ENCODE results near the gene PIGX.
"Not testable (repeated sequence)": the region's sequence is repeated elsewhere in the genome, so short reads cannot be mapped to it uniquely, and the experiment has no call there.

Gene PIGX

DNA sequence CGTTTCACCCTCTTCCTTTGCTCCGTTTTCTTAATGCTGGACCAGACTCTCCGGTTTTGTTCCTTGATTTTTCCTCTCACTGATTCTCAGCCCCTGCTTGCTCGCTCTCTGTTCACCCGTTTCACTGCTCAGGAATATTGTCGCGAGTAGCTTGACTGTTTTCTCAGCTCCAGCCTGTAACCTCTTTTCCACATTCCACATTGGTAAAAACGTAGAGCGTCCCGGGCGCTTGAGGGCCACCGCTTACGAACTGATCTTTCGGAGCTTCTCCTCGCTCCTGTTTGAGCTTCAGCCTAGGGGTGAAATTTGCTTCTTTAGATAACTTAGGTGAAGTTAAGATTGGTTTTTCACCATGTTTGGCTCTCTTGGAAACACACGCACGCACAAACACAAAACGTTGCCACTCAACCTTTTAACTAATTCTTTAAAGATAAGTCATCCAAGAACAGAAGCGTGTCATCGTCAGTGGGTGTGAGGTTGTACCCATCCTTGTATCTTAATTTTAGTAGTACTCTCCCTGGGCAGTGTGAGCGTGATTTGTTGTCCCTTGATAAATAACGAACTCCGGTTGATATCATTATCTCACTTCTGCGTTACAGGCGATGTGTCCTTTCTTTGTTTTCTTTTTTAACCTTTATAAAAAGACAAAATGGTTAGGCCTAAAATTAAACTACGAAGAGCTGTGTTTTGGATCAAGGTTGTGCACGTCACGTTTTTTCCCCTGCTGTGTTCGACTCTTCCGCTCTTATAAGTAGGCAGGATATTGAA is 28.5 kb downstream of the PIGX start:
- Histone ChIP-seq H3K27me3 (replicated peaks) (no peaks in the 10 kb centered on the region), H3K36me3 (replicated peaks) (peaks cover 3% of the 10 kb centered on the region), H3K27ac (peak overlapping the region; percentile 93), H3K4me3 (ENCODE audit: low read depth, low read length) (peak overlapping the region; percentile 71)
- TF ChIP-seq, protein P1, sequence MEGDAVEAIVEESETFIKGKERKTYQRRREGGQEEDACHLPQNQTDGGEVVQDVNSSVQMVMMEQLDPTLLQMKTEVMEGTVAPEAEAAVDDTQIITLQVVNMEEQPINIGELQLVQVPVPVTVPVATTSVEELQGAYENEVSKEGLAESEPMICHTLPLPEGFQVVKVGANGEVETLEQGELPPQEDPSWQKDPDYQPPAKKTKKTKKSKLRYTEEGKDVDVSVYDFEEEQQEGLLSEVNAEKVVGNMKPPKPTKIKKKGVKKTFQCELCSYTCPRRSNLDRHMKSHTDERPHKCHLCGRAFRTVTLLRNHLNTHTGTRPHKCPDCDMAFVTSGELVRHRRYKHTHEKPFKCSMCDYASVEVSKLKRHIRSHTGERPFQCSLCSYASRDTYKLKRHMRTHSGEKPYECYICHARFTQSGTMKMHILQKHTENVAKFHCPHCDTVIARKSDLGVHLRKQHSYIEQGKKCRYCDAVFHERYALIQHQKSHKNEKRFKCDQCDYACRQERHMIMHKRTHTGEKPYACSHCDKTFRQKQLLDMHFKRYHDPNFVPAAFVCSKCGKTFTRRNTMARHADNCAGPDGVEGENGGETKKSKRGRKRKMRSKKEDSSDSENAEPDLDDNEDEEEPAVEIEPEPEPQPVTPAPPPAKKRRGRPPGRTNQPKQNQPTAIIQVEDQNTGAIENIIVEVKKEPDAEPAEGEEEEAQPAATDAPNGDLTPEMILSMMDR (IDR thresholded peaks at IDR 0.05; ENCODE audit: low read depth, low read length, missing control alignments), result no peak
- peak; percentile 42 for DNase-seq
- in situ Hi-C loops (cut with HindIII; ENCODE audit: low pct_ligation_motif_present, low sequenced_read_pairs), result no loop called here

DNA sequence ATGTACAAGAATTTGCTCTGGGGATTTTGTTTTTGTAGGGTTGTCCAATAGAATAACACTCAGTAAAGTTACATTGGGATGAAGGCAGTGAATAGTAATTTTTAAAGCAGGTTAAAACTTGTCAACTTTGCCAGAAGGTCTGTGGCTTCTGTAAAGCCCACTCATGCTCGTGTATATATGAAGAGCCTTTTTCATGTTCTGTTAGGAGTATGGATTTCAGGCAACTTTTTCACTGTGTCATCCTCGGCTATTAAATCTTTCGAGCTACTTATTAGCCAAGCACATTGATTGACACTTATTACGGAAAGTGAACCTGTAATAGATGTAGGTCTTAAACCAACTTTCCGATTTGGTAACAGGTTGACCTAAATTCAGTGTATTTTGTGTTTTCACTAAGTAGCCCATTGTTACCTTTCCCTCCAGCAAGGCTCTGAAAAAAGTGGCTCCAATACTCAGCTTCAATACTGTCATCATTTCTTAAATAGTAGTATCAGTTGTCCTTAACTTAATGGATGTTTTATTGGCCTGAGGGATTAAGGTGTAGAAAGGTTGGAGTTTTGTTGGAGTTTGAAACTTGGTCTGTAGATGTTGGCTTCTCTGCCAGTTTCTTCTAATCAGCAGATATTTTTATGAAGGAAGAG is 29.2 kb downstream of the PIGX start:
- TF ChIP-seq, protein P1 (IDR thresholded peaks at IDR 0.05; ENCODE audit: low read depth, low read length, missing control alignments), result no peak
- no peak for DNase-seq
- peak overlapping the region; percentile 71 for H3K4me3 ChIP-seq (ENCODE audit: low read depth, low read length)
- in situ Hi-C loops (cut with HindIII; ENCODE audit: low pct_ligation_motif_present, low sequenced_read_pairs), result no loop called here
- no peaks in the 10 kb centered on the region for H3K27me3 ChIP-seq (replicated peaks)
- H3K36me3 ChIP-seq (replicated peaks), result peaks cover 3% of the 10 kb centered on the region
- peak overlapping the region; percentile 93 for H3K27ac ChIP-seq

DNA sequence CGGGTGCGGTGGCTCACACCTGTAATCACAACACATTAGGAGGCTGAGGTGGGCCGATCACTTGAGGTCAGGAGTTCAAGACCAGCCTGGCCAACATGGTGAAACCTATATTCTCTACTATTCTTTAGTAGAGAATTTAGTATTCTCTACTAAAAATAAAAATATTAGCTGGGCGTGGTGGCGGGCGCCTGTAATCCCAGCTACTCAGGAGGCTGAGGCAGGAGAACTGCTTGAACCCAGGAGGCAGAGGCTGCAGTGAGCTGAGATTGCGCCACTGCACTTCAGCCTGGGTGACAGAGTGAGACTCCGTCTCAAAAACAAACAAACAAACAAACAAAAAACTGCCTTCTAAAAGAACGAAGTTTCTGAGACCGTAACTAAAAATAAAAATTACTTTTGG is 31.4 kb downstream of the PIGX start:
- DNase-seq; in situ Hi-C loops (cut with HindIII; ENCODE audit: low pct_ligation_motif_present, low sequenced_read_pairs); H3K27ac ChIP-seq; H3K27me3 ChIP-seq (replicated peaks); H3K4me3 ChIP-seq (ENCODE audit: low read depth, low read length); H3K36me3 ChIP-seq (replicated peaks): not testable (repeated sequence)

DNA sequence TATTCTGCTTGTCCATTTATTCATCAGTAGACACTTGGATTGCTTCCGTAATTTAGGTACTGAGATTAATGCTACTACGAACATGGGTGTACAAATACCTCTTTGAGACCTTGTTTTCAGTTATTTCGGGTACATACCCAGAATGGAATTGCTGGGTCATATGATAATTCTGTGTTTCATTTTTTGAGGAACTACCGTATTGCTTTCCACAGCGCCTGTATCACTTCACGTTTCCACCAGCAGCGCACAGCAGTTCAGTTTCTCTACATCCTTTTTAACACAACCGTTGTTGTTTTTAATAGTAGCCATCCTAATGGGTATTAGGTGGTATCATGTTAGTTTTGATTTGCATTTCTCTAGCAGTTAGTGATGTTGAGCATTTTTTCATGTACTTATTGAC is 36.9 kb downstream of the PIGX start:
- DNase-seq, result no peak
- Histone ChIP-seq H3K4me3 (ENCODE audit: low read depth, low read length) (no peak overlapping the region), H3K36me3 (replicated peaks) (no peaks in the 10 kb centered on the region), H3K27me3 (replicated peaks) (no peaks in the 10 kb centered on the region), H3K27ac (no peak overlapping the region)
- in situ Hi-C loops (cut with HindIII; ENCODE audit: low pct_ligation_motif_present, low sequenced_read_pairs), result no loop called here
- TF ChIP-seq, protein P1 (IDR thresholded peaks at IDR 0.05; ENCODE audit: low read depth, low read length, missing control alignments), result no peak

DNA sequence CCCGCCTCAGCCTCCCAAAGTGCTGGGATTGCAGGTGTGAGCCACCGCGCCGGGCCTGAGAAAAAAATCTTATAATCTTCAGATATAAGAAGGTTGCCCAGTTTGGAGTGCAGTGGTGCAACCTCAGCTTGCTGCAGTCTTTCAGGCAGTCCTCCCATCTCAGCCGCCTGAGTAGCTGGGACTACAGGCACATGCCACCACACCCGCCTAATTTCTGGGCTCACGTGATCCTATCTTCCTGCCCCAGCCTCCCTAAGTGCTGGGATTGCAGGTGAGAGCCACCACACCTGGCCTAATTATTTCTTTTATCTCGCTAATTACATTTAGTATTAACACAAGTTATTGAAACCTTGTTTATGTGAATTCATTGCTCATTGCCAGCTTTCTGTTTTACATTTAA is 41.0 kb downstream of the PIGX start:
- in situ Hi-C loops (cut with HindIII; ENCODE audit: low pct_ligation_motif_present, low sequenced_read_pairs), result no loop called here
- Histone ChIP-seq H3K27ac (no peak overlapping the region), H3K27me3 (replicated peaks) (no peaks in the 10 kb centered on the region), H3K4me3 (ENCODE audit: low read depth, low read length) (no peak overlapping the region), H3K36me3 (replicated peaks) (peaks cover 5% of the 10 kb centered on the region)
- no peak for DNase-seq
- TF ChIP-seq, protein P1 (IDR thresholded peaks at IDR 0.05; ENCODE audit: low read depth, low read length, missing control alignments), result no peak

DNA sequence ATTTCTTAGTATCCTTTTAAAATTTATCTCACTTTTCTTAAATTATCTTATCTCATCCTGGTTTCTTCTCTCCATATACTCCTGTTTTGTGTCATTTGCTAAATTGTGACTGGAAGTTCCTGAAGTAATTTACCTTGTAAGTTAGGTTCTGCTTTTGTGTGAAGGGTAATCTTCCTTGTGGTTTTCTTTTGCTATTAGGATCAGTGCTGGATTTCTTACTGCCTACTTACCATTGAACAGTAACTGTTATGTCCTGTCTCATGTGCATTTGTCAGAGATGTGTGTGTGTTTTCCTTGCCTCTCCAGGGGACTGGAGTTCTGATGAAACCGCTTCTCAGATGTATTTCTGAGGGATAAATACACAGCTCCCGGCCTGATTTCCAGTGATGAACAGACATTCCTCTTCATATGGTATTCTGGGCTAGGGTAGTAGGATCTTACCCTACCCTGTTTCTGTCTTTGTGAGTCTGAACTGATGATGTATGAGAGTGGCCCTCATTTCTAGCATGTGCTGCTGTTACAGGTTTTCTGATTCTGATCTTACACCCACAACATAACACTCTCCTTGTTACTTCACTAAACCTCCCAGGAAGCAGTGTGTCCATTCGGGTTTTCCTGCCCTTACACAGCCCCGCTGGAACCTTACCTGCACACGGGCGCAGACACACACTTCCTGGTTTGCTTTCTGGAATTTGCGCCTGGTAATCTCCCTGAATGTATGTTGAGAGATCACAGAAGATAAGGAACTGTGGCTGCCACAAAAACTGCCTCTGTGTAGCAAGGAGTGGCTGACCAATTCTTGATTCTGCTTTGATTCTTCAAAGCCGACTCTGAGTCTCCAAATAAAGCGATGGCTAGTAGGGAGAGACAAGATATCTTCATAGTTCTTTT is 42.2 kb downstream of the PIGX start:
- Histone ChIP-seq H3K27me3 (replicated peaks) (no peaks in the 10 kb centered on the region), H3K36me3 (replicated peaks) (peaks cover 5% of the 10 kb centered on the region), H3K4me3 (ENCODE audit: low read depth, low read length) (no peak overlapping the region), H3K27ac (peak overlapping the region; percentile 25)
- peak; percentile 42 for DNase-seq
- in situ Hi-C loops (cut with HindIII; ENCODE audit: low pct_ligation_motif_present, low sequenced_read_pairs), result no loop called here
- TF ChIP-seq, protein P1 (IDR thresholded peaks at IDR 0.05; ENCODE audit: low read depth, low read length, missing control alignments), result no peak

Measured in brain microvascular endothelial cell (primary cell).